DOHH2 (cell line): ENCODE results near the gene GP2.

Source experiments
- EZH2phosphoT487 ChIP-seq: fragments of 200-600 bp; sonication (generic); IDR thresholded peaks from 2 replicates; pipeline ENCODE4 v1.6.1; 2017; ENCODE audit warnings: borderline replicate concordance, mild to moderate bottlenecking, antibody characterized with exemption, low read length, moderate library complexity, mixed read lengths
- TF ChIP-seq, protein P1 (sequence below): fragments of 200-600 bp; sonication (generic); IDR thresholded peaks from one replicate; pipeline ENCODE4 v1.5.1; 2014; ENCODE audit warnings: antibody characterized with exemption, mild to moderate bottlenecking, low read depth, low read length; ENCODE audit not compliant: poor library complexity, severe bottlenecking

DNA sequence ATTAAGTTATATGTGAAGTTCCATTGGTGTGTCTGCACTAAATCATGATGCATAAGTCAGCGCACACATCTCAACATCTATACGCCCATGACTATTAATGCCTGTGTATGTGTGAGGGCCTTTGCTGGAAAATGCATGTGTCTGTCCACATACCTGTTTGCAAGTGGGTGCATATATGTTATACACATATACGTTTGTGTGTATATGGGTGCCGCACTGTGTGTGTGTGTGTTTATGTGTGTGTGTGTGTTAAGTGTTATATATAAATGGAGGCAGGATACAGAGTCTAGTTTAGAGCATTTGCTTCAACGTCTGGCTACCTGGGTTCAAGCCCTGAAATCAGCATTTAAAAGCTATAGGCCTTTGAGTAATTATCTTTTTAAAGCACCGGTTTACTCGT lies 19.5 kb downstream of the GP2 start:
- TF ChIP-seq, protein P1, sequence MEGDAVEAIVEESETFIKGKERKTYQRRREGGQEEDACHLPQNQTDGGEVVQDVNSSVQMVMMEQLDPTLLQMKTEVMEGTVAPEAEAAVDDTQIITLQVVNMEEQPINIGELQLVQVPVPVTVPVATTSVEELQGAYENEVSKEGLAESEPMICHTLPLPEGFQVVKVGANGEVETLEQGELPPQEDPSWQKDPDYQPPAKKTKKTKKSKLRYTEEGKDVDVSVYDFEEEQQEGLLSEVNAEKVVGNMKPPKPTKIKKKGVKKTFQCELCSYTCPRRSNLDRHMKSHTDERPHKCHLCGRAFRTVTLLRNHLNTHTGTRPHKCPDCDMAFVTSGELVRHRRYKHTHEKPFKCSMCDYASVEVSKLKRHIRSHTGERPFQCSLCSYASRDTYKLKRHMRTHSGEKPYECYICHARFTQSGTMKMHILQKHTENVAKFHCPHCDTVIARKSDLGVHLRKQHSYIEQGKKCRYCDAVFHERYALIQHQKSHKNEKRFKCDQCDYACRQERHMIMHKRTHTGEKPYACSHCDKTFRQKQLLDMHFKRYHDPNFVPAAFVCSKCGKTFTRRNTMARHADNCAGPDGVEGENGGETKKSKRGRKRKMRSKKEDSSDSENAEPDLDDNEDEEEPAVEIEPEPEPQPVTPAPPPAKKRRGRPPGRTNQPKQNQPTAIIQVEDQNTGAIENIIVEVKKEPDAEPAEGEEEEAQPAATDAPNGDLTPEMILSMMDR = no peak
- no peak for TF ChIP-seq EZH2phosphoT487
